Measurements from ENCODE around the gene RPN2. TPM values are rescaled to one million over a fixed set of nuclear protein-coding genes. Genes with fewer than 3 reads are reported as not detected.

RPN2 gene
- total and polyA plus RNA-seq, 2 donors (not counting 1 experiment from before 2014, with no cell fraction given), result 80.2 to 87.3 TPM

DNA sequence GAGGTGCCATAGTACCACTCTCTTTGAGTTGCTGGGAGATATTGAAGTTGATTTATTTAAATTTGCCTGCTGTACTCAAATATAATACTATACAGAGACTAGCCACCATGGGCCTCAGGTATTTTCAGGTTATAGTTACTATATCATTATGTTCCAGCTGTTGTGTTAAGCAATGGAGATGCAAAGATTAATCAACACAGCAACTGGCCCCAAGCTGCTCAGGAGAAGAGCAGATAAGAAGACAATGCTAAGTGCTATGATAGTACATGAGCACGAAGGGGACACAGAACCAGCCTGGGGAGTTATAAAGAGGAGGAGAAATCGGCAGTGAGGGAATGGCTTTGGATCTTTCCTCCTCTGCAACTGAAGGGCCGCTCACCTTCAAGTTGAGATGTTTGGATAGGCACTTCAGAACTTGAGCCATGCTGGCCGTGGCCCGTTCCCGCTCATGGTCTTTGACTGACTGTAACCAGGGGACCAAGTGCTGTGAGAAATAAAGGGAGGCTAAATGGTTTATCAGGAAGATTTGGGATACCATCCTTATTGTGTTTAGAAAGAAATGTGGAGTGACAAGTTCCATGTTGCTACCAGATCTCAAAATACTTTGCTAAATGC is 24.3 kb upstream of the RPN2 start:
- Mint-ChIP-seq H3K27me3 (no peaks in the 10 kb centered on the region), H3K27ac (no peak overlapping the region), H3K4me3 (no peak overlapping the region), H3K4me1 (no peaks in the 10 kb centered on the region), H3K9me3 (ENCODE audit: insufficient read depth) (no peaks in the 10 kb centered on the region)
- Histone ChIP-seq H3K4me3 (ENCODE audit: control extremely low read depth in 1 of 5, extremely low read depth in 1 of 5, insufficient read depth in 1 of 5, low read depth in 2 of 5, low read length in 4 of 5) (no peak overlapping the region), H3K27ac (ENCODE audit: low read length in 2 of 2) (no peak overlapping the region), H3K79me2 (ENCODE audit: control insufficient read depth, insufficient read depth, low read length) (no peaks in the 10 kb centered on the region), H3K4me2 (replicated peaks; ENCODE audit: low read depth, low read length, poor library complexity, severe bottlenecking) (no peak overlapping the region), H4K20me1 (ENCODE audit: control insufficient read depth, insufficient read depth, low read length, poor library complexity, severe bottlenecking) (no peaks in the 10 kb centered on the region), H3K36me3 (replicated peaks in 1 of 2; ENCODE audit: control extremely low read depth in 1 of 2, control insufficient read depth in 1 of 2, extremely low read depth in 1 of 2, insufficient read depth in 2 of 2, low read length in 1 of 2) (no peaks in the 10 kb centered on the region), H3K9ac (ENCODE audit: low read length) (no peak overlapping the region), H3K9me3 (ENCODE audit: control extremely low read depth in 1 of 3, control insufficient read depth in 2 of 3, insufficient read depth in 1 of 3, low read length in 2 of 3) (no peaks in the 10 kb centered on the region), H3K4me1 (ENCODE audit: control insufficient read depth in 2 of 2, insufficient read depth in 2 of 2, low read length in 2 of 2) (no peaks in the 10 kb centered on the region), H3K27me3 (replicated peaks in 1 of 4; ENCODE audit: control extremely low read depth in 1 of 4, control insufficient read depth in 3 of 4, insufficient read depth in 4 of 4, low read length in 3 of 4) (no peaks in the 10 kb centered on the region), H2AFZ (ENCODE audit: insufficient read depth, low read depth, low read length, poor library complexity, severe bottlenecking) (no peak overlapping the region)
- DNase-seq, result no peak
- POLR2A ChIA-PET, result no interaction called here
- TF ChIP-seq CTCF (IDR thresholded peaks at IDR 0.05), result no peak
- TF ChIP-seq EZH2 (IDR thresholded peaks at IDR 0.05; ENCODE audit: borderline replicate concordance, insufficient read depth, low read depth, low read length, poor library complexity, severe bottlenecking), result no peak
- no peak for ATAC-seq (ENCODE audit: low read depth)
- 98% methylated on average over 6 of the region's 6 CpGs for WGBS (ENCODE audit: insufficient coverage)
- intact Hi-C loops (cut with micrococcal nuclease), result no loop called here
- CTCF ChIA-PET, result no interaction called here

DNA sequence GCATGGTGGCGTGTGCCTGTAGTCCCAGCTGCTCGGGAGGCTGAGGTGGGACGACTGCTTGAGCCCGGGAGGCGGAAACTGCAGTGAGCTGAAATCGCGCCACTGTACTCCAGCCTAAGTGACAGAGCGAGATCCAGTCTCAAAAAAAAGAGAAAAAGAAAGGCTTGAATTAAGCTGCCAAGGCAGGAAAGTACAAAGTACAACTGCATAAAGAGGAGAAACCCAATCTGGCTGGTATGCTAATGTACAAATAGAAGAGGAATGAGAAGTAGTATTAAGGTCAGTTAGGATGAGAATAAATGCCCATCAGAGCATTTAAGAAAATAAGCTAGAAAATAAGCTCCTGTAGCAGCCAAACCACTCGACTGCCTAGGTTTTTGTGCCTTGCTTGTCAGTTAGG is 23.1 kb upstream of the RPN2 start:
- ChIA-PET CTCF (no interaction called here), POLR2A (no interaction called here)
- no peak overlapping the region for H3K27ac Mint-ChIP-seq
- H3K9me3 Mint-ChIP-seq (ENCODE audit: insufficient read depth), result no peaks in the 10 kb centered on the region
- H3K4me3 Mint-ChIP-seq, result no peak overlapping the region
- no peak overlapping the region for H2AFZ ChIP-seq (ENCODE audit: insufficient read depth, low read depth, low read length, poor library complexity, severe bottlenecking)
- H3K9ac ChIP-seq (ENCODE audit: low read length), result no peak overlapping the region
- no peak for TF ChIP-seq EZH2 (IDR thresholded peaks at IDR 0.05; ENCODE audit: borderline replicate concordance, insufficient read depth, low read depth, low read length, poor library complexity, severe bottlenecking)
- no peak for TF ChIP-seq CTCF (IDR thresholded peaks at IDR 0.05)
- no peaks in the 10 kb centered on the region for H3K36me3 ChIP-seq (replicated peaks in 1 of 2; ENCODE audit: control extremely low read depth in 1 of 2, control insufficient read depth in 1 of 2, extremely low read depth in 1 of 2, insufficient read depth in 2 of 2, low read length in 1 of 2)
- no peaks in the 10 kb centered on the region for H3K9me3 ChIP-seq (ENCODE audit: control extremely low read depth in 1 of 3, control insufficient read depth in 2 of 3, insufficient read depth in 1 of 3, low read length in 2 of 3)
- intact Hi-C loops (cut with micrococcal nuclease), result no loop called here
- no peaks in the 10 kb centered on the region for H3K27me3 Mint-ChIP-seq
- no peak overlapping the region for H3K4me2 ChIP-seq (replicated peaks; ENCODE audit: low read depth, low read length, poor library complexity, severe bottlenecking)
- H3K4me1 Mint-ChIP-seq, result no peaks in the 10 kb centered on the region
- H3K27me3 ChIP-seq (replicated peaks in 1 of 4; ENCODE audit: control extremely low read depth in 1 of 4, control insufficient read depth in 3 of 4, insufficient read depth in 4 of 4, low read length in 3 of 4), result no peaks in the 10 kb centered on the region
- no peaks in the 10 kb centered on the region for H3K79me2 ChIP-seq (ENCODE audit: control insufficient read depth, insufficient read depth, low read length)
- DNase-seq, result no peak
- ATAC-seq (ENCODE audit: low read depth), result no peak
- 97% methylated on average over 8 of the region's 9 CpGs for WGBS (ENCODE audit: insufficient coverage)
- no peak overlapping the region for H3K27ac ChIP-seq (ENCODE audit: low read length in 2 of 2)
- H3K4me1 ChIP-seq (ENCODE audit: control insufficient read depth in 2 of 2, insufficient read depth in 2 of 2, low read length in 2 of 2), result no peaks in the 10 kb centered on the region
- H4K20me1 ChIP-seq (ENCODE audit: control insufficient read depth, insufficient read depth, low read length, poor library complexity, severe bottlenecking), result no peaks in the 10 kb centered on the region
- H3K4me3 ChIP-seq (ENCODE audit: control extremely low read depth in 1 of 5, extremely low read depth in 1 of 5, insufficient read depth in 1 of 5, low read depth in 2 of 5, low read length in 4 of 5), result no peak overlapping the region

Data from B cell (primary cell).